Stimulated activated CD4-positive, alpha-beta T cell treated with anti-CD3 and anti-CD28 coated beads, Interleukin-4, amount 100 ng/mL, for 4 hours (primary cell): ENCODE results near the gene PRG3.
"Not testable (repeated sequence)": the region's sequence is repeated elsewhere in the genome, so short reads cannot be mapped to it uniquely, and the experiment has no call there.

ENCODE experiments used
- DNase-seq, 2 experiments: peaks; one replicate each; pipeline ENCODE4 v3.0.0-alpha.2; 2020

The PRG3 gene

GRCh38 chr11:57387289-57388030 is 6.5 kb upstream of the PRG3 start:
- DNase-seq = no peak

- no peak for DNase-seq
Observed at GRCh38 chr11:57386178-57386940, 5.4 kb upstream of the PRG3 start.

GRCh38 chr11:57379732-57380131 is 1.2 kb downstream of the PRG3 start:
- DNase-seq = no peak

- DNase-seq = no peak
Observed at GRCh38 chr11:57378186-57378585, 2.8 kb downstream of the PRG3 start.

GRCh38 chr11:57377107-57377506 is 3.8 kb downstream of the PRG3 start:
- DNase-seq = no peak

GRCh38 chr11:57376095-57377090 is 4.6 kb downstream of the PRG3 start:
- DNase-seq = no peak

- no peak for DNase-seq
Observed at GRCh38 chr11:57375490-57375889, 5.5 kb downstream of the PRG3 start.

GRCh38 chr11:57374966-57375365 is 6.0 kb downstream of the PRG3 start:
- no peak for DNase-seq

- DNase-seq = no peak
Observed at GRCh38 chr11:57373146-57373545, 7.8 kb downstream of the PRG3 start.

GRCh38 chr11:57370941-57371340 is 10.0 kb downstream of the PRG3 start:
- no peak for DNase-seq

GRCh38 chr11:57370251-57370650 is 10.7 kb downstream of the PRG3 start:
- no peak for DNase-seq

- no peak for DNase-seq
Observed at GRCh38 chr11:57368845-57369232, 12.1 kb downstream of the PRG3 start.

- no peak for DNase-seq
Observed at GRCh38 chr11:57368106-57368844, 12.7 kb downstream of the PRG3 start.

- no peak for DNase-seq
Observed at GRCh38 chr11:57364851-57365660, 15.9 kb downstream of the PRG3 start.

- DNase-seq = no peak
Observed at GRCh38 chr11:57363131-57364080, 17.5 kb downstream of the PRG3 start.

GRCh38 chr11:57361926-57362325 is 19.0 kb downstream of the PRG3 start:
- no peak for DNase-seq

GRCh38 chr11:57361420-57361819 is 19.5 kb downstream of the PRG3 start:
- not testable (repeated sequence) for DNase-seq

GRCh38 chr11:57360991-57361390 is 20.0 kb downstream of the PRG3 start:
- DNase-seq = no peak

GRCh38 chr11:57359896-57360690 is 20.9 kb downstream of the PRG3 start:
- DNase-seq = no peak
